Muscle of leg (tissue), 11 donors: ENCODE data around the gene CEP350. TPM values are rescaled to one million over a fixed set of nuclear protein-coding genes. Genes with fewer than 3 reads are reported as not detected.
"Not testable (repeated sequence)": the region's sequence is repeated elsewhere in the genome, so short reads cannot be mapped to it uniquely, and the experiment has no call there.

ENCODE experiments used
- DNase-seq: peaks from one replicate; pipeline ENCODE4 v3.0.0; 2013
- H3K27ac ChIP-seq: one replicate; pipeline ENCODE4 v1.5.1; 2013; ENCODE audit warnings: mild to moderate bottlenecking, low read length, control low read depth
- H3K27me3 ChIP-seq: one replicate; pipeline ENCODE4 v1.6.1; 2013; ENCODE audit warnings: low read length; ENCODE audit not compliant: control insufficient read depth, insufficient read depth
- H3K36me3 ChIP-seq: one replicate; pipeline ENCODE4 v1.6.1; 2013; ENCODE audit warnings: low read length; ENCODE audit not compliant: control insufficient read depth, insufficient read depth
- H3K4me1 ChIP-seq: one replicate; pipeline ENCODE4 v1.6.1; 2013; ENCODE audit warnings: low read length; ENCODE audit not compliant: control insufficient read depth, insufficient read depth
- H3K4me3 ChIP-seq: one replicate; pipeline ENCODE4 v1.5.1; 2013; ENCODE audit warnings: low read length, control low read depth
- H3K9me3 ChIP-seq: replicated peaks from 2 replicates; pipeline ENCODE4 v1.6.1; 2013; ENCODE audit warnings: low read depth, low read length; ENCODE audit not compliant: control insufficient read depth
- WGBS: methylation state at CpG from one replicate; pipeline ENCODE4 v1.1.5; 2013; ENCODE audit warnings: missing lambda C conversion rate; ENCODE audit not compliant: insufficient coverage; 5-methylcytosine and 5-hydroxymethylcytosine counted together
- polyA plus RNA-seq, 8 donors: library from polyadenylated mRNA; unstranded; fragments of 120-200 nt; gene quantifications; one replicate each; pipeline versions ENCODE4 v1.2.1 to v1.2.3, GENCODE V29; 2013; ENCODE audit warnings: inconsistent platforms in 1 of 8, low replicate concordance in 1 of 8; ENCODE audit not compliant: insufficient read length in 8 of 8, insufficient read depth in 1 of 8
- total RNA-seq: library from RNA; stranded (reverse); fragments of 120-200 nt; gene quantifications from one replicate; pipeline ENCODE4 v1.2.4, GENCODE V29; 2013

CEP350 gene
- total and polyA plus RNA-seq, 9 donors, result 15.8 to 59.3 (median 28.4) TPM

DNA sequence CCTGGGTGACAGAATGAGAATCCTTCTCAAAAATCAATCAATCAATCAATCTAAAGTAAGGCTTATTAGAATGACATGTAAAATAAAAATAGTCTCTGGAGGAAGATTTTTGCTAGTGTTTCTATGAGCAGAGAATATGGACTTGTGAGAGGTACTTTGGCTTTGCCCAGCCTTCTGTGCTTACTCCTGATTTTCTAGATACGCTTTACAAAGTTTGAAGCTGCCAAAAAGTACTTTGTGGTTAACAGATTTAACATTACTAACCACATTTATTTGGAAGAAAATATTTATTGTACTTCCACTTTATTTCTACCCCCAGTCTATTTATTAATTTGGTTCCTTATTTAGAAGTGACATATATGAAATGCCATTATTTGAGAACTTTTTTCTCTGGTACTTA lies 41.0 kb downstream of the CEP350 start:
- Histone ChIP-seq H3K27ac (no peak overlapping the region), H3K4me1 (no peaks in the 10 kb centered on the region), H3K27me3 (no peaks in the 10 kb centered on the region), H3K36me3 (peaks cover 21% of the 10 kb centered on the region), H3K9me3 (no peaks in the 10 kb centered on the region), H3K4me3 (no peak overlapping the region)
- no CpG with 5 or more reads among the region's 1 CpG for WGBS
- DNase-seq, result no peak

DNA sequence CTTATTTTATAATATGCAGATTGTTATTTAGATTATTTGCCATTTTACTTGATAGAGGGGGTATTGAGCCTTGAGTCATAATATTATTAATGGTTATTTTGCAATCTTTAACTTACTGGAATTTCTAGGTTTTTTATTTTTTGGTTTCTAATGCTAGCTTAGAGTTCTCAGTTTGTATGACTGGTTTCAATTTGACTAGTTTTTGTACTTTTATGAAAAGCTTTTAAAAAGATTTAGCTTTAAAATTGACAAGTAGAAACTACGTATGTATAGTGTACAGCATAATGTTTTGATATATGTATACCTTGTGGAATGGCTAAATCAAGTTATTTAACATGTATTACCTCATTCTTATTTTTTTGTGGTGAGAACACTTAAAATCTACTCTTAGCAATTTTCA lies 41.5 kb downstream of the CEP350 start:
- no peaks in the 10 kb centered on the region for H3K27me3 ChIP-seq
- no peak for DNase-seq
- H3K27ac ChIP-seq, result no peak overlapping the region
- no peaks in the 10 kb centered on the region for H3K9me3 ChIP-seq
- WGBS, result no CpG with 5 or more reads among the region's 1 CpG
- H3K4me3 ChIP-seq, result no peak overlapping the region
- no peaks in the 10 kb centered on the region for H3K4me1 ChIP-seq
- peaks cover 20% of the 10 kb centered on the region for H3K36me3 ChIP-seq

DNA sequence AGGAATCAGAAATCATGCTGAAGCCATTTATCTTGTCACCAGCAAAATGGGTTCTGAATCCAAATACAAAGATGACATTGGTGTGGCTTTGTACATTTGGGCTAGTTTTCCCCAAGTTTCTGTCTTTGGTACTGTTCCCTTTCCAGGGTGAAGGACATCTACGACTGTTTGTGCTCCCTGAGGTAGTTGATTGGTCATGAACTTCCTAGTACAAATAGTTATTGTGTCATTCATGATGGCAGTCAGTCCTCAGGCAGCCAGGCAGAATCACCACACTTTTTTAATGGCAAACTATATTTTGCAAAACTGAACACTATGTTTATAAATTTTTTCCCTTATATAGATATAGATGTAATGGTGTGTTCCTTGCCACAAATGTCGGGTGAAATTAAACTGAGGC lies 46.0 kb downstream of the CEP350 start:
- no peak for DNase-seq
- H3K27ac ChIP-seq, result no peak overlapping the region
- no peaks in the 10 kb centered on the region for H3K27me3 ChIP-seq
- WGBS, result no CpG with 5 or more reads among the region's 2 CpGs
- peaks cover 10% of the 10 kb centered on the region for H3K36me3 ChIP-seq
- no peaks in the 10 kb centered on the region for H3K9me3 ChIP-seq
- no peaks in the 10 kb centered on the region for H3K4me1 ChIP-seq
- no peak overlapping the region for H3K4me3 ChIP-seq

DNA sequence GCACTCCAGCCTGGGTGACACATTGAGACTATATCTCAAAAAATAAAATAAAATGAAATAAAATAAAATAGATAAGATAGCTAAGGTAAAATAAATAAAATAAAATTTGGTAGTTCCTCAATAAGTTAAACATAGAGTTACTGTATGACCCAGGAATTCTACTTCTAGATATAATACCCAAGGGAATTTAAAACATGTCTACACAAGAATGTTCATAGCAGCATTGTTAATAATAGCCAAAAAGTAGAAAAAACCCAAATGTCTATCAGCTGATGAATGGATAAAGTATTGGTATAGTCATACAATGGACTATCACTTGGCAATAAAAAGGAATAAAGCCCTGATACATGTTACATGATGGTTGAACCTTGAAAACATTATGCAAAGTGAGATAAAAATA lies 47.8 kb downstream of the CEP350 start:
- no peaks in the 10 kb centered on the region for H3K27me3 ChIP-seq
- DNase-seq, result no peak
- H3K4me3 ChIP-seq, result no peak overlapping the region
- no peaks in the 10 kb centered on the region for H3K4me1 ChIP-seq
- H3K9me3 ChIP-seq, result no peaks in the 10 kb centered on the region
- H3K36me3 ChIP-seq, result peaks cover 9% of the 10 kb centered on the region
- H3K27ac ChIP-seq, result no peak overlapping the region

DNA sequence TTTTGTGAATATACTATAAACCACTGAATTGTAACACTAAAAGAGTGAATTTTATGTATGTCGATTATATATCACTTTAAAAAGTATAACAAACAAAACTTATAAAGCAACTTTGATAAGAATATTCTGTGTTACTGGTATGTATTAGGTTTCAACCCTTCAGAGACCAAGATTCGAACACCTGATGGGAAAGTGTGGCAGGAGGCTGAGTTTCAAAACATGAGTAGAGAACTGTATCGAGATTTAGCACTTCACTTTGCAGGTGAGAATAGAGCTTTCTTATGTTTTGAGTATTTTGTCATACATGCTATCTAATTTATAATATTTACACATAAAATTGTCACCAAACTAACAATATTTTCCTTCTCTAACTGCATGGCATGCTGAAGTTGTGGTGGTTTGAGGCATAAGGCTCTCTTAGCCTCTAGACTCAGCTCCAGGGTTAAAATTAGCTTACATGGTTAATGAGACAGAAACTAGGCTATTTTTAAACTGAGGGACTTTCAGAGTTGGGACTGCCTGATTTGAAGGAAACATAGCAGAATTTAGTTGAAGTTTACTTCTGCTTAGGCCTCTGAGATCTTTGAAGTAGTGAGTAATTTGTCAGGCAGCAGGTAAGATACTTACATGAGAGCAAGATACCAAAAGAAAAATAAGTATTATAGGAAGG lies 48.6 kb downstream of the CEP350 start:
- no peaks in the 10 kb centered on the region for H3K4me1 ChIP-seq
- H3K4me3 ChIP-seq, result no peak overlapping the region
- H3K36me3 ChIP-seq, result peaks cover 9% of the 10 kb centered on the region
- no peak for DNase-seq
- H3K27me3 ChIP-seq, result no peaks in the 10 kb centered on the region
- H3K27ac ChIP-seq, result no peak overlapping the region
- WGBS, result 86% methylated on average over 1 of the region's 3 CpGs
- H3K9me3 ChIP-seq, result no peaks in the 10 kb centered on the region

DNA sequence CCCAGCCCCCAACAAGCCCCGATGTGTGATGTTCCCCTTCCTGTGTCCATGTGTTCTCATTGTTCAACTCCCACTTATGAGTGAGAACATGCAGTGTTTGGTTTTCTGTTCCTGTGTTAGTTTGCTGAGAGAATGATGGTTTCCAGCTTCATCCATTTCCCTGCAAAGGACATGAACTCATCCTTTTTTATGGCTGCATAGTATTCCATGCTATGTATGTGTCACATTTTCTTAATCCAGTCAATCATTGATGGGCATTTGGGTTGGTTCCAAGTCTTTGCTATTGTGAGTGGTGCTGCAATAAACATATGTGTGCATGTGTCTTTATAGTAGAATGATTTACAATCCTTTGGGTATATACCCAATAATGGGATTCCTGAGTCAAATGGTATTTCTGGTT lies 52.2 kb downstream of the CEP350 start:
- H3K4me3 ChIP-seq, H3K27me3 ChIP-seq, H3K9me3 ChIP-seq, DNase-seq, H3K36me3 ChIP-seq, H3K27ac ChIP-seq, H3K4me1 ChIP-seq: not testable (repeated sequence)
- WGBS, result no CpG with 5 or more reads among the region's 1 CpG

DNA sequence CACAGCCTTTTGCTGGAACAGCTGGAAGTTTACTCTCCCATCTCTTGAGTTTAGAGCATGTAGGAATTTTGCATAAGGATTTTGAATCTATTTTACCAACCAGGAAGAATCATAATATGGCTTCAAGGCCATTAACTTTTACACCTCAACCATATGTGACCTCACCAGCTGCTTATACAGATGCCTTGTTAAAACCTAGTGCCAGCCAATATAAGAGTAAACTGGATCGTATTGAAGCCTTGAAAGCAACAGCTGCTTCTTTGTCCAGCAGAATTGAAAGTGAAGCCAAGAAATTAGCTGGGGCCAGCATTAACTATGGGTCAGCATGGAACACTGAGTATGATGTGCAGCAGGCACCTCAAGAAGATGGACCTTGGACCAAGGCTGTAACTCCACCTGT lies 65.4 kb downstream of the CEP350 start:
- no peak overlapping the region for H3K4me3 ChIP-seq
- no peaks in the 10 kb centered on the region for H3K9me3 ChIP-seq
- no peak for DNase-seq
- H3K27me3 ChIP-seq, result no peaks in the 10 kb centered on the region
- H3K27ac ChIP-seq, result no peak overlapping the region
- WGBS, result 80% methylated on average over 1 of the region's 1 CpG
- H3K4me1 ChIP-seq, result no peaks in the 10 kb centered on the region
- peaks cover 36% of the 10 kb centered on the region for H3K36me3 ChIP-seq

DNA sequence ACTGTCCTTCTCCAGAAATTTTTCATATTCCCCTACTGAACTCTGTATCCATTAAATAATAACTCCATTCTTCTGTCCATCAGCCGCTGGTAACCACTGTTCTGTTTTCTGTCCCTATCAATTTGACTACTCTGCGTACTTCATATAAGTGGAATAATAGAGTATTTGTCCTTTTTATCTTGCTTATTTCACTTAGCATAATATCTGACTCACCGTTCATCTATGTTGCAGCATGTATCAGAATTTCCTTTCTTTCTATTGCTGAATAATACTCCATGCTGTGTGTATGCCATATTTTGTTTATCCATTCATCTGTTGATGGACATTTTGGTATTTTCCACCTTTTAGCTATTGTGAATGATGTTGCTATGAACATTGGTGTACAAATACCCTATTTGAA lies 71.9 kb downstream of the CEP350 start:
- H3K27ac ChIP-seq, result no peak overlapping the region
- no peak for DNase-seq
- no CpG with 5 or more reads among the region's 3 CpGs for WGBS
- no peaks in the 10 kb centered on the region for H3K9me3 ChIP-seq
- H3K36me3 ChIP-seq, result peaks cover 18% of the 10 kb centered on the region
- no peaks in the 10 kb centered on the region for H3K4me1 ChIP-seq
- H3K27me3 ChIP-seq, result no peaks in the 10 kb centered on the region
- H3K4me3 ChIP-seq, result no peak overlapping the region

DNA sequence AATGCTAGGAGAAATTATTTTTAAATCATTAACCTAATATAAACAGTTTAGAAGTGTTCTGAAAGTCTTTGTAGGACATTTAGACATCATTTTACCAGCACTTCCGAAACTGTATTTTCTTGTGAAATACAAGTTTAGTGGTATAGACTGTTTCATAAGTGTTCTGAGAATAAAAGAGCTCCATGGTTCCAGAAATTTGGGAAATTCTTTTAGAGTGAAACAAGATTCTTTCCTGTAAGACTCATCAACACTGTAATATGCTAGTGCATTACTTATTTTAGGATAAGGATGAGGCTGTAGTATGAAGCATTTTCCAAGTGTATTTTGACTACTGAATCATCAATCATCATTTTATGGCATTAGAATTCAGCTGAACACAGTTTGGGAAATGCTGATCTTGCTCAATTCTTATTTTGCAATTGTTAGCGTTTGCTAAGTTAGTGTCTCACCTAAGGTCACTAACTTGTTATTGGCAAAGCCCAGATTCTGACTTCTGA lies 73.4 kb downstream of the CEP350 start:
- Histone ChIP-seq H3K4me1 (no peaks in the 10 kb centered on the region), H3K27ac (no peak overlapping the region), H3K9me3 (no peaks in the 10 kb centered on the region), H3K36me3 (peaks cover 13% of the 10 kb centered on the region), H3K27me3 (no peaks in the 10 kb centered on the region), H3K4me3 (no peak overlapping the region)
- DNase-seq, result no peak
- 57% methylated on average over 1 of the region's 2 CpGs for WGBS

DNA sequence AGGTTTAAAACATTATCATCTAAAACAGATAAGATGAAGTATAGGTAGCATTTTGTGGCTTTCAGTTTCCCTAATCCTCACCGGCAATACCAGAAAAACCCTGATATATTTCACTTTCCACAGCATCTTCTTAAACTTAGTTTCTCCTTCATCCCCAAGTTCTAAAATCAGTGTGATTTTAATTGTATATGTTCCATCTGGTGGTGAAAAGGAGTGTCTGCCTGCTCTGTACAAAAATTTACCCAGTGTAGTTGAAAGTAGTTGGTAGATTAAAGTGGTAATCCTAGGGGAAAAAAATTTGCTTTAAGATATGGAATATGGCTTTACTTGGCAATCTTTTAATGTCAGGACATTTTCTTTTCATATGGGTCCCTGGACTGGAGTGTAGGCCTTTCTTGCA lies 74.3 kb downstream of the CEP350 start:
- WGBS, result no CpG with 5 or more reads among the region's 1 CpG
- DNase-seq, result no peak
- Histone ChIP-seq H3K36me3 (peaks cover 13% of the 10 kb centered on the region), H3K9me3 (no peaks in the 10 kb centered on the region), H3K4me3 (no peak overlapping the region), H3K27ac (no peak overlapping the region), H3K4me1 (no peaks in the 10 kb centered on the region), H3K27me3 (no peaks in the 10 kb centered on the region)
